ENCODE results near the gene BMP10. TPM values are rescaled to one million over a fixed set of nuclear protein-coding genes. Genes with fewer than 3 reads are reported as not detected.
A peak's percentile ranks its signal among the peaks of the same experiment; 100 is the strongest.

Gene BMP10
- total and polyA plus RNA-seq, 2 of the 13 experiments (the other 11 are each of a cell fraction or from before 2014, with no cell fraction given), result not detected

DNA sequence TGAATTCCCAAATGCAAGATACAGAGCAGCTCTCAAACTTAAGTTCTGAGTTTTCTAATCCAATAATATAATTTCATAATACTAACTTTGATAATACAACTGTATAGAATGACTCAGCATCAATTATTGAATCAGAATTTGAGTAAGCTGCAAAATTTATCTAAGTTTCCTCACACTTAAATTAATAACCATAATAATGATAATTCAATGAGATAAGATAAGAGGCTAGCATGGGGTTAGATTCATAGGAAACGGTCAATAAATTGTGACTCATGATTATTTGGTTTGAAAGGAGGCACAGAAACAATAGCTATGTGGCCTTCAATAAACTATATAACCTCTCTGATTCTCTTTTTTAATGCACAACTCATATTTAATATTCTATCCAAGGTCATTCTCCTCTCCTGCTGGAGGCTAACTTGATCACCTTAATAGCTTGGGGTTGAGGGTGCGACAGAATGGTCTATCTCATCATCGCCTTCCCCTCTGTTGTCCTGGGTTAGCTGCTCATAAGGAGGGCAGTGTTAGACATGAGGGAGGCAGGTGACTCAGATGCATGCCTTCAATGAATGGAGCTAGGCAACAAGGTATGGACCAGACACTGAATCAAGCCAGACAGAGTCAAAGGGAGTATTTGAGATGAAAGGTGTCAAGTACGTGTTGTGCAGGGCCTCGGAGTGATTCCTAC lies 36.2 kb upstream of the BMP10 start:
- H3K27ac ChIP-seq (ENCODE audit: extremely low read length, insufficient read depth, low read length), result no peak overlapping the region
- H3K9me3 ChIP-seq (ENCODE audit: low read length), result no peaks in the 10 kb centered on the region
- in situ Hi-C loops (cut with HindIII; ENCODE audit: extremely low pct_ligation_motif_present, low pct_unique_long_range_greater_than_20kb), result no loop called here
- H3K4me1 ChIP-seq (ENCODE audit: insufficient read depth, low read length), result peaks cover 10% of the 10 kb centered on the region
- H2AFZ ChIP-seq (ENCODE audit: low read length), result no peak overlapping the region
- H3K4me2 ChIP-seq (ENCODE audit: low read depth, low read length), result no peak overlapping the region
- H3K79me2 ChIP-seq (ENCODE audit: insufficient read depth, low read length), result no peaks in the 10 kb centered on the region
- DNase-seq (ENCODE audit: low spot score) (no peak), ATAC-seq (no peak; the same call in 2 of the 3 replicates), FAIRE-seq (no peak)
- H3K4me3 ChIP-seq (replicated peaks in 1 of 3; ENCODE audit: insufficient read depth in 1 of 3, low read depth in 2 of 3, low read length in 3 of 3), result no peak overlapping the region
- CTCF ChIA-PET (ENCODE audit: low intra/inter-chr PET ratio, low total read pairs), result interaction anchor here (2.9 kb wide), 1 partner anchor 155 kb away, joined by 31 read pairs; no protein-coding TSS in a partner anchor
- H3K9ac ChIP-seq (ENCODE audit: insufficient read depth, low read depth, low read length), result no peak overlapping the region
- peaks cover 0 to 13% of the 10 kb centered on the region in 2 experiments; a peak in 1 of 5 replicates for H3K27me3 ChIP-seq (ENCODE audit: control insufficient read depth in 1 of 2, insufficient read depth in 2 of 2, low read length in 2 of 2)
- H4K20me1 ChIP-seq (ENCODE audit: insufficient read depth, low read length), result no peaks in the 10 kb centered on the region
- intact Hi-C loops (cut with micrococcal nuclease; ENCODE audit: unreplicated experiment), result loop anchor here (5.0 kb wide), 1 partner anchor 70 kb away; no protein-coding TSS in a partner anchor
- no TSS peak for BruUV-seq (replicated peaks)
- POLR2A ChIA-PET, result no interaction called here
- TF ChIP-seq ZNF782 (CRISPR knock-in tag; IDR thresholded peaks at IDR 0.05; ENCODE audit: borderline replicate concordance) (no peak), NFE2L2 (IDR thresholded peaks at IDR 0.05; ENCODE audit: low read length) (0 out of 2 replicates have a peak, but pooled peaks have one; percentile 29)
- H3K36me3 ChIP-seq (replicated peaks in 1 of 2; ENCODE audit: control insufficient read depth in 1 of 2, insufficient read depth in 2 of 2, low read length in 2 of 2), result no peaks in the 10 kb centered on the region
- WGBS (ENCODE audit: low lambda C conversion rate), result 27% methylated on average over 5 of the region's 5 CpGs

DNA sequence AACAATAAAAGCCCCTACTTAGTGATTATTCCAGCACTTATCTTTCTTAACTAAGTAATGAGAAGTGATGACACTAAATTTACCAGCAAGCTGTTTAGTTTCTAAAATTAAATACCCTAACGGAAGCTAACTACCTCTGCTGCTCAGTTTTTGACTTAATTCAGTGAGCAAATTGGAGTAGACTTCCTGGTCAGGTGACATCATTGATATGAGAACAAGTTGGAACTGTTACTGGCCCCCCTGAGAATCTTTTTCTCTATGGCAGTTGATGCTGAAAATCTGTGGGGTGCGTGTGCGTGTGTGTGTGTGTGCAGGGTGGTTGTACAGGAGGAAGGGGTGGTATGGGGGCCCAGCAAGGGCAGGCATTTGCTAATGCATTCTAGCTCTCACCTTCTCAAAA lies 35.5 kb upstream of the BMP10 start:
- in situ Hi-C loops (cut with HindIII; ENCODE audit: extremely low pct_ligation_motif_present, low pct_unique_long_range_greater_than_20kb) (no loop called here), intact Hi-C loops (cut with micrococcal nuclease; ENCODE audit: unreplicated experiment) (loop anchor here (5.0 kb wide), 1 partner anchor 69 kb away; no protein-coding TSS in a partner anchor)
- no peak for ATAC-seq
- Histone ChIP-seq H3K27me3 (ENCODE audit: control insufficient read depth in 1 of 2, insufficient read depth in 2 of 2, low read length in 2 of 2) (peaks cover 0 to 10% of the 10 kb centered on the region in 2 experiments; a peak in 1 of 5 replicates), H3K36me3 (replicated peaks in 1 of 2; ENCODE audit: control insufficient read depth in 1 of 2, insufficient read depth in 2 of 2, low read length in 2 of 2) (no peaks in the 10 kb centered on the region), H3K79me2 (ENCODE audit: insufficient read depth, low read length) (no peaks in the 10 kb centered on the region), H3K4me2 (ENCODE audit: low read depth, low read length) (no peak overlapping the region), H3K4me3 (replicated peaks in 1 of 3; ENCODE audit: insufficient read depth in 1 of 3, low read depth in 2 of 3, low read length in 3 of 3) (no peak overlapping the region), H3K9me3 (ENCODE audit: low read length) (peaks cover 3% of the 10 kb centered on the region; the same call in 1 of the 2 replicates), H2AFZ (ENCODE audit: low read length) (no peak overlapping the region), H3K4me1 (ENCODE audit: insufficient read depth, low read length) (peaks cover 10% of the 10 kb centered on the region), H3K9ac (ENCODE audit: insufficient read depth, low read depth, low read length) (no peak overlapping the region), H3K27ac (ENCODE audit: extremely low read length, insufficient read depth, low read length) (no peak overlapping the region), H4K20me1 (ENCODE audit: insufficient read depth, low read length) (no peaks in the 10 kb centered on the region)
- ChIA-PET CTCF (ENCODE audit: low intra/inter-chr PET ratio, low total read pairs) (no interaction called here), POLR2A (no interaction called here)
- TF ChIP-seq ZNF382 (CRISPR knock-in tag; IDR thresholded peaks at IDR 0.05; ENCODE audit: borderline replicate concordance), result no peak
- TF ChIP-seq ATF1 (CRISPR knock-in tag; IDR thresholded peaks at IDR 0.05), result no peak
- TF ChIP-seq ZNF230 (CRISPR knock-in tag; IDR thresholded peaks at IDR 0.05), result no peak
- no peak for TF ChIP-seq PLRG1 (conservative IDR thresholded peaks at IDR 0.05)
- TF ChIP-seq ZNF10 (CRISPR knock-in tag; IDR thresholded peaks at IDR 0.05; ENCODE audit: borderline replicate concordance, low read depth), result no peak
- no peak for TF ChIP-seq PRPF4 (IDR thresholded peaks at IDR 0.05; ENCODE audit: low read depth, low read length, poor library complexity, severe bottlenecking)
- no peak for TF ChIP-seq MED1 (CRISPR knock-in tag; IDR thresholded peaks at IDR 0.05)
- no peak for DNase-seq (ENCODE audit: low spot score)
- WGBS (ENCODE audit: low lambda C conversion rate), result 19% methylated on average over 3 of the region's 3 CpGs
- no TSS peak for BruUV-seq (replicated peaks)
- FAIRE-seq, result no peak

Measured in HepG2 (cell line).